ENCODE results near the gene C10orf95. TPM values are rescaled to one million over a fixed set of nuclear protein-coding genes. Genes with fewer than 3 reads are reported as not detected.

C10orf95 gene
- total RNA-seq, 4 donors from 2014 or later = 1.0 TPM; not detected in 3

- TF ChIP-seq POLR2A (IDR thresholded peaks at IDR 0.05; ENCODE audit: low read depth) (no peak), POLR2AphosphoS5 (IDR thresholded peaks at IDR 0.05) (no peak), EP300 (IDR thresholded peaks at IDR 0.05) (no peak), CTCF (IDR thresholded peaks at IDR 0.05) (no peak)
- Histone ChIP-seq H3K4me1 (peaks cover 11 to 96% (median 80%) of the 10 kb centered on the region in 4 donors), H3K27me3 (peaks cover 0 to 3% (median 0%) of the 10 kb centered on the region in 4 donors), H3K9me3 (no peaks in the 10 kb centered on the region), H3K36me3 (peaks cover 0 to 58% (median 40%) of the 10 kb centered on the region in 4 donors), H3K27ac (replicated peaks in 1 of 4) (peak overlapping the region; percentile 74 to 99 (median 94)), H3K4me3 (no peak overlapping the region)
- 77% methylated on average over 4 of the region's 5 CpGs for WGBS
- no peak for DNase-seq (ENCODE audit: extremely low spot score)
- intact Hi-C loops (cut with DNase I) = no loop called here
Measured at GRCh38 chr10:102402512-102402896, 48.8 kb downstream of the C10orf95 start.

- Histone ChIP-seq H3K4me3 (no peak overlapping the region), H3K36me3 (peaks cover 0 to 64% (median 46%) of the 10 kb centered on the region in 4 donors), H3K27ac (replicated peaks in 1 of 4) (peak overlapping the region; percentile 74 to 99 (median 94)), H3K4me1 (peaks cover 14 to 98% (median 83%) of the 10 kb centered on the region in 4 donors), H3K27me3 (no peaks in the 10 kb centered on the region), H3K9me3 (no peaks in the 10 kb centered on the region)
- 64% methylated on average over 12 of the region's 18 CpGs for WGBS
- no peak for DNase-seq (ENCODE audit: extremely low spot score)
- no peak for TF ChIP-seq POLR2A (IDR thresholded peaks at IDR 0.05; ENCODE audit: low read depth)
- peak; percentile 56 to 80 for TF ChIP-seq POLR2AphosphoS5 (IDR thresholded peaks at IDR 0.05)
- intact Hi-C loops (cut with DNase I) = no loop called here
Measured at GRCh38 chr10:102401735-102402511, 49.4 kb downstream of the C10orf95 start.

- H3K4me1 ChIP-seq = peaks cover 20 to 99% (median 87%) of the 10 kb centered on the region in 4 donors
- TF ChIP-seq POLR2AphosphoS5 (IDR thresholded peaks at IDR 0.05) (no peak), POLR2A (IDR thresholded peaks at IDR 0.05; ENCODE audit: low read depth) (no peak), EP300 (IDR thresholded peaks at IDR 0.05) (no peak), CTCF (IDR thresholded peaks at IDR 0.05) (no peak)
- H3K27me3 ChIP-seq = no peaks in the 10 kb centered on the region
- no peaks in the 10 kb centered on the region for H3K9me3 ChIP-seq
- peak overlapping the region; percentile 74 to 99 (median 94) for H3K27ac ChIP-seq (replicated peaks in 1 of 4)
- no peak overlapping the region for H3K4me3 ChIP-seq
- WGBS = 83% methylated on average over 5 of the region's 8 CpGs
- peaks cover 0 to 68% (median 50%) of the 10 kb centered on the region in 4 donors for H3K36me3 ChIP-seq
- intact Hi-C loops (cut with DNase I) = no loop called here
- DNase-seq (ENCODE audit: extremely low spot score) = no peak
Measured at GRCh38 chr10:102401342-102401654, 50.0 kb downstream of the C10orf95 start.

DNA sequence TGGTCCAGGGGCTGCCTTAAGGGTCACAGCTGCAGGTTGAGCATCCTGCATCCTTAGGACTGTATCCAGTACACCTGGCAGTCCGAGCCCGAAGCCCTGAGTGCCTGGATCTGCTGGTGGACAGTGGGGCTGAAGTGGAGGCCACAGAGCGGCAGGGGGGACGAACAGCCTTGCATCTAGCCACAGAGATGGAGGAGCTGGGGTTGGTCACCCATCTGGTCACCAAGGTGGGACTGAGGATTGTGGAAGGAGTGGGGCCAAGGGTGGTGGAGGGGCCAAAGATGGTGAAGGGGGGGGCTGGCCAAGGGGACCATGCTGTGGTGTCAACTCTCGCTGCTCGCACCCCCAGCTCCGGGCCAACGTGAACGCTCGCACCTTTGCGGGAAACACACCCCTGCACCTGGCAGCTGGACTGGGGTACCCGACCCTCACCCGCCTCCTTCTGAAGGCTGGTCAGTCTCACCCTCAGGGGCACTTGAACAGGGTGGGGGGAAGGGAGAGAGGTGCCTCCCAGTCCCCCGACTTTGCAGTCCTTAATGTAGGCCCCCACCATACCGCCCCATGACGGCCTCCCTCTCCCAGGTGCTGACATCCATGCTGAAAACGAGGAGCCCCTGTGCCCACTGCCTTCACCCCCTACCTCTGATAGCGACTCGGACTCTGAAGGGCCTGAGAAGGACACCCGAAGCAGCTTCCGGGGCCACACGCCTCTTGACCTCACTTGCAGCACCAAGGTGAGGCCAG, 50.6 kb downstream of the C10orf95 start:
- no peak overlapping the region for H3K4me3 ChIP-seq
- H3K9me3 ChIP-seq = no peaks in the 10 kb centered on the region
- 80% methylated on average over 14 of the region's 22 CpGs for WGBS
- TF ChIP-seq POLR2AphosphoS5 (IDR thresholded peaks at IDR 0.05) = no peak
- TF ChIP-seq POLR2A (IDR thresholded peaks at IDR 0.05; ENCODE audit: low read depth) = no peak
- no peak for TF ChIP-seq CTCF (IDR thresholded peaks at IDR 0.05)
- TF ChIP-seq EP300 (IDR thresholded peaks at IDR 0.05) = no peak
- H3K27me3 ChIP-seq = no peaks in the 10 kb centered on the region
- peak overlapping the region; percentile 74 to 99 (median 94) for H3K27ac ChIP-seq (replicated peaks in 1 of 4)
- intact Hi-C loops (cut with DNase I) = no loop called here
- H3K36me3 ChIP-seq = peaks cover 0 to 68% (median 50%) of the 10 kb centered on the region in 4 donors
- H3K4me1 ChIP-seq = peaks cover 25 to 99% (median 87%) of the 10 kb centered on the region in 4 donors
- DNase-seq (ENCODE audit: extremely low spot score) = no peak

- WGBS = 66% methylated on average over 7 of the region's 17 CpGs
- intact Hi-C loops (cut with DNase I) = no loop called here
- DNase-seq (ENCODE audit: extremely low spot score) = no peak
- peak overlapping the region; percentile 86 to 99 (median 94) for H3K27ac ChIP-seq (replicated peaks in 1 of 4)
- TF ChIP-seq CTCF (IDR thresholded peaks at IDR 0.05) (no peak), POLR2AphosphoS5 (IDR thresholded peaks at IDR 0.05) (no peak), EP300 (IDR thresholded peaks at IDR 0.05) (no peak), POLR2A (IDR thresholded peaks at IDR 0.05; ENCODE audit: low read depth) (no peak)
- peak overlapping the region in 1 of 4 donors; percentile 63 for H3K4me3 ChIP-seq
- H3K36me3 ChIP-seq = peaks cover 0 to 68% (median 50%) of the 10 kb centered on the region in 4 donors
- H3K27me3 ChIP-seq = no peaks in the 10 kb centered on the region
- H3K4me1 ChIP-seq = peaks cover 25 to 96% (median 82%) of the 10 kb centered on the region in 4 donors
- no peaks in the 10 kb centered on the region for H3K9me3 ChIP-seq
Measured at GRCh38 chr10:102400076-102400475, 51.3 kb downstream of the C10orf95 start.

Measured in esophagus muscularis mucosa (tissue), 4 donors.